Activated CD8-positive, alpha-beta T cell treated with anti-CD3 and anti-CD28 coated beads for 36 hours (primary cell): ENCODE data around the gene XKR3. TPM values are rescaled to one million over a fixed set of nuclear protein-coding genes. Genes with fewer than 3 reads are reported as not detected.

Source experiments
- ATAC-seq: fragments of 200-7000 bp; cut with Tn5 transposase; one replicate; pipeline ENCODE4 v1.10.0; 2021; ENCODE audit warnings: mild to moderate bottlenecking, moderate library complexity
- CTCF ChIA-PET: fragments of 350-600 bp; sonication (Branson Sonifier 250); formaldehyde crosslinking; loops from one replicate; lab custom pipeline; 2021; ENCODE audit warnings: antibody characterized with exemption; lab: Charles Lee
- POLR2A ChIA-PET: fragments of 350-600 bp; sonication (Branson Sonifier 250); formaldehyde crosslinking; loops from one replicate; lab custom pipeline; 2021; ENCODE audit warnings: antibody characterized with exemption; lab: Charles Lee
- DNase-seq: peaks from one replicate; pipeline ENCODE4 v3.0.0-alpha.2; 2020
- H3K27ac Mint-ChIP-seq: one replicate; pipeline ENCODE4 v1.8.0; 2021; ENCODE audit warnings: mild to moderate bottlenecking, mixed read lengths
- H3K27me3 Mint-ChIP-seq: one replicate; pipeline ENCODE4 v1.8.0; 2021; ENCODE audit warnings: mixed read lengths
- H3K36me3 Mint-ChIP-seq: one replicate; pipeline ENCODE4 v1.8.0; 2021; ENCODE audit warnings: low read depth, mixed read lengths
- H3K4me1 Mint-ChIP-seq: one replicate; pipeline ENCODE4 v1.8.0; 2021; ENCODE audit warnings: low read depth, mixed read lengths
- H3K4me3 Mint-ChIP-seq: one replicate; pipeline ENCODE4 v1.8.0; 2021; ENCODE audit warnings: mild to moderate bottlenecking, moderate library complexity, mixed read lengths
- H3K9me3 Mint-ChIP-seq: one replicate; pipeline ENCODE4 v1.8.0; 2021; ENCODE audit warnings: mixed read lengths
- intact Hi-C: fragments of 100-400 bp; cut with micrococcal nuclease; formaldehyde crosslinking; loops from one replicate; pipeline ENCODE4 v1.10.0; 2022
- total RNA-seq, 2 experiments: library from RNA; stranded (reverse); gene quantifications; one replicate each; pipeline ENCODE4 v1.2.3, GENCODE V29; 2021
- TF ChIP-seq, protein P1 (sequence below): fragments of 200-600 bp; IDR thresholded peaks from one replicate; pipeline ENCODE4 v1.8.0; 2022; ENCODE audit warnings: antibody characterized with exemption, mild to moderate bottlenecking

The XKR3 gene
- total RNA-seq, 2 experiments from 2014 or later = not detected

DNA sequence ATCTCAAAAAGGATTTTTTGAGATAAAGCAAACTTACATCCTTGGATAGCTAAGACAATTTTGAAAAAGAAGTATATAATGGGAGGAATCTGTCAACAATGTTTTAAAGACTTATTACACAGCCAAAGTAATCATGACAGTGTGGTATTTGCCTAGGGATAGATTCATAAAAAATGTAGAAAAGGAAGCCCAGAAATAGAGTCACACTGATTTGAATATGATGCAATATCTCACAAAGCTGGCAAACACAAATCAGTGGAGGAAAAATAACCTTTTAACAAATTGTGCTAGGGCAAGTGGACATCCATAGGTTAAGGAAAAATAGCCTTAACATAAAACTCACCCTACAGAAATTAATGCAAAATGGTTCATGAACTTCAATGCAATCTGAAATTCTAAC, 6.0 kb downstream of the XKR3 start:
- POLR2A ChIA-PET = no interaction called here
- H3K4me1 Mint-ChIP-seq = peaks cover 3% of the 10 kb centered on the region
- ATAC-seq (no peak), DNase-seq (no peak)
- peaks cover 5% of the 10 kb centered on the region for H3K9me3 Mint-ChIP-seq
- no peak overlapping the region for H3K27ac Mint-ChIP-seq
- no peaks in the 10 kb centered on the region for H3K36me3 Mint-ChIP-seq
- intact Hi-C loops = no loop called here
- TF ChIP-seq, protein P1, sequence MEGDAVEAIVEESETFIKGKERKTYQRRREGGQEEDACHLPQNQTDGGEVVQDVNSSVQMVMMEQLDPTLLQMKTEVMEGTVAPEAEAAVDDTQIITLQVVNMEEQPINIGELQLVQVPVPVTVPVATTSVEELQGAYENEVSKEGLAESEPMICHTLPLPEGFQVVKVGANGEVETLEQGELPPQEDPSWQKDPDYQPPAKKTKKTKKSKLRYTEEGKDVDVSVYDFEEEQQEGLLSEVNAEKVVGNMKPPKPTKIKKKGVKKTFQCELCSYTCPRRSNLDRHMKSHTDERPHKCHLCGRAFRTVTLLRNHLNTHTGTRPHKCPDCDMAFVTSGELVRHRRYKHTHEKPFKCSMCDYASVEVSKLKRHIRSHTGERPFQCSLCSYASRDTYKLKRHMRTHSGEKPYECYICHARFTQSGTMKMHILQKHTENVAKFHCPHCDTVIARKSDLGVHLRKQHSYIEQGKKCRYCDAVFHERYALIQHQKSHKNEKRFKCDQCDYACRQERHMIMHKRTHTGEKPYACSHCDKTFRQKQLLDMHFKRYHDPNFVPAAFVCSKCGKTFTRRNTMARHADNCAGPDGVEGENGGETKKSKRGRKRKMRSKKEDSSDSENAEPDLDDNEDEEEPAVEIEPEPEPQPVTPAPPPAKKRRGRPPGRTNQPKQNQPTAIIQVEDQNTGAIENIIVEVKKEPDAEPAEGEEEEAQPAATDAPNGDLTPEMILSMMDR = no peak
- CTCF ChIA-PET = no interaction called here
- H3K4me3 Mint-ChIP-seq = no peak overlapping the region
- H3K27me3 Mint-ChIP-seq = no peaks in the 10 kb centered on the region

DNA sequence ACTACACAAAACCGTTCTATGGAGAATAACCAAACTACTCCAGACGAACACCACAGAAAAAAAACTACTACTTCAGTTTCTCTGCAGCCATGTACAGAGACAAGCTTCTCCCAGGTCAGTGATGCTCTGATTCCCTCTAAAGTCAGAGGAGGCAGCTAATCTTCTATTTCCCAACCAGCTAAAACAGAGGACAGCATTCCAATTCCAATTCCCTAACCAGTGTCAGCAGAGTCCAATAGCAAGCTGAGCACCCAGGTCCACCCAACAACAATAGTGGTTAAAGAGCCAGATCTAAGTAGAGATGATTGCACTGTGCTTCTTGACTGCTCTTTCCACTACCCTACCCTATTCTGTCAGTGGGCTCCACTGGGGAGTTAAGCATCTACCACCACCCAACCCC, 6.7 kb downstream of the XKR3 start:
- Mint-ChIP-seq H3K4me3 (no peak overlapping the region), H3K4me1 (no peaks in the 10 kb centered on the region), H3K36me3 (no peaks in the 10 kb centered on the region), H3K27me3 (no peaks in the 10 kb centered on the region), H3K27ac (no peak overlapping the region), H3K9me3 (peaks cover 5% of the 10 kb centered on the region)
- TF ChIP-seq, protein P1 = no peak
- CTCF ChIA-PET = no interaction called here
- intact Hi-C loops = no loop called here
- ATAC-seq = no peak
- DNase-seq = no peak
- POLR2A ChIA-PET = interaction anchor here (0.7 kb wide), 1 partner anchor 15 kb away, joined by 3 read pairs; no protein-coding TSS in a partner anchor

DNA sequence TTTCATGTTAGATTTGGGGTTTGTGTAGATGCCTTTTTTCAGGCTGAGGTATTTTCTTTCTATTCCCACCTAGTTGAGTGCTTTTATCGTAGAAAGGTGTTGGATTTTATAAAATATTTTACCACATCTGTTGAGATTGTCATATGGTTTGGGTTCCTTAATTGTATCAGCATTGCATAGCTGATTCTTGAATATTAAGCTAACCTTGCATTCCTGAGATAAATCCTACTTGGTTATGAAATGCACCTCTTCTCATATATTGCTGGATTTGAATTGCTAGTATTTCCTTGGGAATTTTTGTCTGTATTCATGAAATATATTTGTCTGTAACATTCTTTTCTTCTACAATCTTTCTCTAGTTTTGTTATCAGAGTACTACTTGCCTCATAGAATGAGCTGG, 10.1 kb downstream of the XKR3 start:
- Mint-ChIP-seq H3K4me1 (peaks cover 7% of the 10 kb centered on the region), H3K36me3 (no peaks in the 10 kb centered on the region), H3K27me3 (no peaks in the 10 kb centered on the region), H3K9me3 (peaks cover 5% of the 10 kb centered on the region), H3K27ac (no peak overlapping the region), H3K4me3 (no peak overlapping the region)
- intact Hi-C loops = no loop called here
- ChIA-PET CTCF (no interaction called here), POLR2A (no interaction called here)
- ATAC-seq (no peak), DNase-seq (no peak)
- TF ChIP-seq, protein P1 = no peak

DNA sequence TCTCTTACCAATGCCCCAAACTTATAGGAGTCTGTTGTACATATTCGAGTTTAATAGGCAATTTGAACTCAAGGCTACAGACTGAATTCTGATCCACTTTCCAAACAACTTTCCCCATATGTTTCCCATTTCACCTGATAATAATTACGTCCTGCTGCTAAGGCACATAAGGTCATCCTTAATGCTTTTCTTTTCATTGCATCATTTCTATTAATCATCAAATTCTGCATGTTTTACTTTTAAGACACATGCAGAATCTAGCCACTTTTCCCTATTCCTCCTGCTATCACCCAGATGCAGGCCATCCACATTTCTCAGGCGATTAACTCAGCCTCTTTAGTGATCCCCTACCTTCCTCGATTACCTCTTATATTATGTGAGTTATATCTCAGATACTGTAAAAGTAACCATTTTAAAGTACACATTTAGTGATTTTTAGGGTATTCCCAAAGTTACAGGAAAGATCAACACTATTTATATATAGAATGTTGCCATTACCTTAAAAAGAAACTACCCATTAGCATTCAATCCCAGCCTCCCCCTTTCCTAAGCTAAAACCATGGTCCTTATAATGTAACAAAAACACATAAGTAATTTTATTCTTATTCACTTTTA, 14.9 kb downstream of the XKR3 start:
- TF ChIP-seq, protein P1 = no peak
- CTCF ChIA-PET = no interaction called here
- Mint-ChIP-seq H3K4me3 (no peak overlapping the region), H3K27me3 (no peaks in the 10 kb centered on the region), H3K36me3 (no peaks in the 10 kb centered on the region), H3K4me1 (peaks cover 7% of the 10 kb centered on the region), H3K9me3 (peaks cover 5% of the 10 kb centered on the region), H3K27ac (no peak overlapping the region)
- DNase-seq (no peak), ATAC-seq (no peak)
- intact Hi-C loops = no loop called here
- POLR2A ChIA-PET = no interaction called here

DNA sequence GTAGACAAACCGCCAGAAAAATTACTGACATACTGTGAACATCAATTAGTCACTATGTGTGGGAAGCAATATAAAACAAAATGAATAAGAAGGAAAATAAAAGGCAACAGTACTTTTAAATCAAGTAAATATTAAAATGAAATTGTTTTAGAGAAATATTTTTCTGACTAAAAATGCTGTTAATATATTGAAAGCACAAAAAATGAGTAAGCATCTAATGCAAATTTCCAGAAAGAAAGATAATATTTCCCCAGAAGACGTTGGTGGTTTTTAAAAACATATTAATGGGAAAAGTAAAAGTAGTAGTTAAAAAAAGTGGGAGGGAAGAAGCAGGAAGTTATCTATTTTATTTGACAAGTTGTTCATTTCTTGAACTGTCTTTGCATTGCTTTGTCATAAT, 16.5 kb downstream of the XKR3 start:
- CTCF ChIA-PET = no interaction called here
- H3K4me3 Mint-ChIP-seq = no peak overlapping the region
- TF ChIP-seq, protein P1 = no peak
- H3K9me3 Mint-ChIP-seq = no peaks in the 10 kb centered on the region
- no peaks in the 10 kb centered on the region for H3K36me3 Mint-ChIP-seq
- H3K4me1 Mint-ChIP-seq = peaks cover 7% of the 10 kb centered on the region
- POLR2A ChIA-PET = no interaction called here
- no peaks in the 10 kb centered on the region for H3K27me3 Mint-ChIP-seq
- no peak for DNase-seq
- intact Hi-C loops = no loop called here
- no peak for ATAC-seq
- H3K27ac Mint-ChIP-seq = no peak overlapping the region
